Glutamatergic neuron (in vitro differentiated cells): ENCODE measurements around the gene PLK1. TPM values are rescaled to one million over a fixed set of nuclear protein-coding genes. Genes with fewer than 3 reads are reported as not detected.
A peak's percentile ranks its signal among the peaks of the same experiment; 100 is the strongest.

Experiments used
- DNase-seq: peaks from one replicate; pipeline ENCODE4 v3.0.0; 2022
- H3K27ac Mint-ChIP-seq: one replicate; pipeline ENCODE4 v1.8.0; 2020; ENCODE audit warnings: mild to moderate bottlenecking, mixed read lengths, inconsistent platforms; ENCODE audit not compliant: unreplicated experiment
- H3K27me3 Mint-ChIP-seq: one replicate; pipeline ENCODE4 v1.8.0; 2020; ENCODE audit warnings: mild to moderate bottlenecking, moderate library complexity, mixed read lengths, inconsistent platforms; ENCODE audit not compliant: unreplicated experiment
- H3K36me3 Mint-ChIP-seq: one replicate; pipeline ENCODE4 v1.8.0; 2020; ENCODE audit warnings: mild to moderate bottlenecking, mixed read lengths, inconsistent platforms; ENCODE audit not compliant: unreplicated experiment
- H3K4me1 Mint-ChIP-seq: one replicate; pipeline ENCODE4 v1.8.0; 2020; ENCODE audit warnings: mild to moderate bottlenecking, low read depth, mixed read lengths, inconsistent platforms; ENCODE audit not compliant: unreplicated experiment
- H3K4me3 Mint-ChIP-seq: one replicate; pipeline ENCODE4 v1.8.0; 2020; ENCODE audit warnings: mild to moderate bottlenecking, mixed read lengths, inconsistent platforms; ENCODE audit not compliant: unreplicated experiment
- H3K9me3 Mint-ChIP-seq: one replicate; pipeline ENCODE4 v1.8.0; 2020; ENCODE audit warnings: mild to moderate bottlenecking, moderate library complexity, mixed read lengths, inconsistent platforms; ENCODE audit not compliant: unreplicated experiment
- CTCF ChIP-seq: fragments of 200-600 bp; sonication (generic); IDR thresholded peaks from one replicate; pipeline ENCODE4 v1.5.0; 2021; ENCODE audit not compliant: partially characterized antibody, unreplicated experiment
- total RNA-seq: library from RNA; stranded (reverse); fragmentation: NEBNext Ultra II Directional; extraction: Animal tissue kit (Norgen Biotek cat#: 25700); gene quantifications from one replicate; pipeline ENCODE4 v1.2.1, GENCODE V29; 2021; ENCODE audit not compliant: unreplicated experiment

The PLK1 gene
- total RNA-seq, 1 donor from 2014 or later = 16.9 TPM

GRCh38 chr16:23679274-23679985 is 741 bp downstream of the PLK1 start:
- Mint-ChIP-seq H3K4me1 (peaks cover 6% of the 10 kb centered on the region), H3K36me3 (no peaks in the 10 kb centered on the region), H3K9me3 (no peaks in the 10 kb centered on the region), H3K4me3 (peak overlapping the region; percentile 84), H3K27me3 (peaks cover 5% of the 10 kb centered on the region), H3K27ac (peak overlapping the region; percentile 55)
- DNase-seq = peak; percentile 25
- no peak for TF ChIP-seq CTCF

- Mint-ChIP-seq H3K36me3 (no peaks in the 10 kb centered on the region), H3K4me3 (peak overlapping the region; percentile 84), H3K27me3 (peaks cover 5% of the 10 kb centered on the region), H3K9me3 (no peaks in the 10 kb centered on the region), H3K4me1 (peaks cover 6% of the 10 kb centered on the region), H3K27ac (no peak overlapping the region)
- no peak for TF ChIP-seq CTCF
- no peak for DNase-seq
Measured at GRCh38 chr16:23679986-23680336, 1.3 kb downstream of the PLK1 start.

GRCh38 chr16:23682181-23682580 is 3.5 kb downstream of the PLK1 start:
- no peaks in the 10 kb centered on the region for H3K36me3 Mint-ChIP-seq
- H3K27me3 Mint-ChIP-seq = peaks cover 5% of the 10 kb centered on the region
- no peak for TF ChIP-seq CTCF
- no peak overlapping the region for H3K4me3 Mint-ChIP-seq
- DNase-seq = no peak
- H3K27ac Mint-ChIP-seq = no peak overlapping the region
- peaks cover 6% of the 10 kb centered on the region for H3K4me1 Mint-ChIP-seq
- no peaks in the 10 kb centered on the region for H3K9me3 Mint-ChIP-seq

GRCh38 chr16:23683487-23683886 is 4.8 kb downstream of the PLK1 start:
- peaks cover 8% of the 10 kb centered on the region for H3K27me3 Mint-ChIP-seq
- H3K4me1 Mint-ChIP-seq = peaks cover 6% of the 10 kb centered on the region
- TF ChIP-seq CTCF = no peak
- no peak for DNase-seq
- no peak overlapping the region for H3K4me3 Mint-ChIP-seq
- H3K27ac Mint-ChIP-seq = no peak overlapping the region
- no peaks in the 10 kb centered on the region for H3K36me3 Mint-ChIP-seq
- H3K9me3 Mint-ChIP-seq = no peaks in the 10 kb centered on the region

GRCh38 chr16:23687034-23687808 is 8.5 kb downstream of the PLK1 start:
- no peak for TF ChIP-seq CTCF
- H3K27me3 Mint-ChIP-seq = peaks cover 4% of the 10 kb centered on the region
- no peak overlapping the region for H3K4me3 Mint-ChIP-seq
- H3K27ac Mint-ChIP-seq = no peak overlapping the region
- no peaks in the 10 kb centered on the region for H3K4me1 Mint-ChIP-seq
- peaks cover 2% of the 10 kb centered on the region for H3K9me3 Mint-ChIP-seq
- H3K36me3 Mint-ChIP-seq = no peaks in the 10 kb centered on the region
- no peak for DNase-seq
